ENCODE measurements around the gene HAGHL.

Gene HAGHL

DNA sequence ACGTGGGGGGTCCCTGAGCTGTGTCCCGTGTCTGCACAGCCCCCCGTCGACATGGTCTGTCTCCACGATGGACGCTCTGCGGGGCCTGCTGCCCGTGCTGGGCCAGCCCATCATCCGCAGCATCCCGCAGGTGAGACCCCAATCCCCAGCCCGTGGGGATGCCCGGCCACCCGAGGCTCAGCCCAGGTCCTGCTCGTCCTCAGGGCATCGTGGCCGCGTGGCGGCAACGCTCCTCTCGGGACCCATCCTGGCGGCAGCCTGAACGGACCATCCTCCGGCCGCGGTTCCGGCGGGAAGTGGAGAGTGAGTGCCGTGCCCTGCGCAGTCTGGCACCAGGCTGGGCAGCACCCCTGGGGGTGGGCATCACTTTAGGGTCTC is 38.6 kb downstream of the HAGHL start:
- TF ChIP-seq, protein P1, sequence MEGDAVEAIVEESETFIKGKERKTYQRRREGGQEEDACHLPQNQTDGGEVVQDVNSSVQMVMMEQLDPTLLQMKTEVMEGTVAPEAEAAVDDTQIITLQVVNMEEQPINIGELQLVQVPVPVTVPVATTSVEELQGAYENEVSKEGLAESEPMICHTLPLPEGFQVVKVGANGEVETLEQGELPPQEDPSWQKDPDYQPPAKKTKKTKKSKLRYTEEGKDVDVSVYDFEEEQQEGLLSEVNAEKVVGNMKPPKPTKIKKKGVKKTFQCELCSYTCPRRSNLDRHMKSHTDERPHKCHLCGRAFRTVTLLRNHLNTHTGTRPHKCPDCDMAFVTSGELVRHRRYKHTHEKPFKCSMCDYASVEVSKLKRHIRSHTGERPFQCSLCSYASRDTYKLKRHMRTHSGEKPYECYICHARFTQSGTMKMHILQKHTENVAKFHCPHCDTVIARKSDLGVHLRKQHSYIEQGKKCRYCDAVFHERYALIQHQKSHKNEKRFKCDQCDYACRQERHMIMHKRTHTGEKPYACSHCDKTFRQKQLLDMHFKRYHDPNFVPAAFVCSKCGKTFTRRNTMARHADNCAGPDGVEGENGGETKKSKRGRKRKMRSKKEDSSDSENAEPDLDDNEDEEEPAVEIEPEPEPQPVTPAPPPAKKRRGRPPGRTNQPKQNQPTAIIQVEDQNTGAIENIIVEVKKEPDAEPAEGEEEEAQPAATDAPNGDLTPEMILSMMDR (IDR thresholded peaks at IDR 0.05), result no peak
- no peak for TF ChIP-seq ZFX (IDR thresholded peaks at IDR 0.05; ENCODE audit: borderline replicate concordance)
- no peak overlapping the region for H3K27ac ChIP-seq

DNA sequence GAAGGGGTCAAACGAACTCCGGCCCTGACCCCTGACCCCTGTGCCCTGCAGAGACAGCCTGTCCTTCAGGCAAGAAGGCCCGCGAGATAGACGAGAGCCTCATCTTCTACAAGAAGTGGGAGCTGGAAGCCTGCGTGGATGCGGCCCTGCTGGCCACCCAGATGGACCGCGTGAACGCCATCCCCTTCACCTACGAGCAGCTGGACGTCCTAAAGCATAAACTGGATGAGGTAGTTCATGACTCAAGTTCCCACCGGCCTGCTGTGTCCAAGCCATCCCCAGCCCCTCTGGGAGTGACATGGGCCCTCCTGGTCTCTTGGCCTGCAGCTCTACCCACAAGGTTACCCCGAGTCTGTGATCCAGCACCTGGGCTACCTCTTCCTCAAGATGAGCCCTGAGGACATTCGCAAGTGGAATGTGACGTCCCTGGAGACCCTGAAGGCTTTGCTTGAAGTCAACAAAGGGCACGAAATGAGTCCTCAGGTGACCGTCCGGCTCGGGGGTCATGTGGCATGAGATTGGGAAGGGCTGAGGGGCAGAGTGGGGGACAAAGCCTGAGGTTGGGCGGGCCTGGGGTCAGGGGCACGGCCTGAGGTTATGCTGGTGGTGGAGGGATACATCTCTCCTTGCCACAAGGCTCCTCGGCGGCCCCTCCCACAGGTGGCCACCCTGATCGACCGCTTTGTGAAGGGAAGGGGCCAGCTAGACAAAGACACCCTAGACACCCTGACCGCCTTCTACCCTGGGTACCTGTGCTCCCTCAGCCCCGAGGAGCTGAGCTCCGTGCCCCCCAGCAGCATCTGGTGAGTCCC is 39.3 kb downstream of the HAGHL start:
- H3K27ac ChIP-seq, result no peak overlapping the region
- no peak for TF ChIP-seq ZFX (IDR thresholded peaks at IDR 0.05; ENCODE audit: borderline replicate concordance)
- TF ChIP-seq, protein P1 (IDR thresholded peaks at IDR 0.05), result no peak

DNA sequence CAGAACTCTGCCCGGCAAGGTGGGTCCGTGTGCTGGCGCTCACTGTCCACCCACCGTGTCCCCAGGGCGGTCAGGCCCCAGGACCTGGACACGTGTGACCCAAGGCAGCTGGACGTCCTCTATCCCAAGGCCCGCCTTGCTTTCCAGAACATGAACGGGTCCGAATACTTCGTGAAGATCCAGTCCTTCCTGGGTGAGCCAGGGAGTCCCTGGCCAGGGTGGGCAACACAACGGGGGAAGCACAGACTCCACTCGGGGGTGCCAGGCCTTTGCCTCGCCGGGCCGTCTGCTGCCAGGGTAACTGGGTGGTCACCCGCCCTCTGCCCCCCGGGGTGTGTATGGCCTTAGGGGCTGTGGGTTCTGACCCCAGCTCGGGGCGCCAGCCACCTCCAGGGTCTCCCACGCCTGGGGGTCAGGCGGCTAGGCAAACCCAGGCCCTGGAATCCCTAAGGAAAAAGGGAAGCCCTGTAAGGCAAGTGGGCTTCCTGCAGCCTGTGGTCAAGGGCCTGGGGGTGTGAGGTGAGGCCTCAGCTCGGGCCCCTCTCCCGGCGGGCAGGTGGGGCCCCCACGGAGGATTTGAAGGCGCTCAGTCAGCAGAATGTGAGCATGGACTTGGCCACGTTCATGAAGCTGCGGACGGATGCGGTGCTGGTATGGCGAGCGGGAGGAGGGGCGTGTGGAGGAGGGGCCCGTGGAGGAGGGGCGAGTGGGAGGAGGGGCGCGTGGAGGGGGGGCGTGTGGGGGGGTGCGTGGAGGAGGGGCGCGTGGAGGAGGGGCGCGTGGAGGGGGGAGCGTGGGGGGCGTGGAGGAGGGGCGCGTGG is 40.1 kb downstream of the HAGHL start:
- TF ChIP-seq, protein P1 (IDR thresholded peaks at IDR 0.05), result no peak
- TF ChIP-seq ZFX (IDR thresholded peaks at IDR 0.05; ENCODE audit: borderline replicate concordance), result no peak
- H3K27ac ChIP-seq, result no peak overlapping the region

DNA sequence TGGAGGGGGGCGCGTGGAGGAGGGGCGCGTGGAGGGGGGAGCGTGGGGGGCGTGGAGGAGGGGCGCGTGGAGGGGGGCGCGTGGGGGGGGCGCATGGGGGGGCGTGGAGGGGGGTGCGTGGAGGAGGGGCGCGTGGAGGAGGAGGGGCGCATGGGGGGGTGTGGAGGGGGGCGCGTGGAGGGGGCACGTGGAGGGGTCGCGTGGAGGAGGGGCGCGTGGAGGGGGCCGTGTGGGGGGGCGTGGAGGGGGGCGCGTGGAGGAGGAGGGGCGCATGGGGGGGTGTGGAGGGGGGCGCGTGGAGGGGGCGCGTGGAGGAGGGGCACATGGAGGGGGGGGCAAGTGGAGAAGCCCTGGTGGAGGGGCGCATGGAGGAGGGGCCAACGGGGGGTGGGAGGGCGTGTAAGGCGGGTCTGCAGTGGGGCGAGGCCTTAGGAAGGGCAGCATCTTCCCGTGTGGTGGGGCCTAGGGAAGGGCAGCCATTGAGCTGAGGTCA is 40.9 kb downstream of the HAGHL start:
- no peak overlapping the region for H3K27ac ChIP-seq
- TF ChIP-seq, protein P1 (IDR thresholded peaks at IDR 0.05), result no peak
- TF ChIP-seq ZFX (IDR thresholded peaks at IDR 0.05; ENCODE audit: borderline replicate concordance), result no peak

DNA sequence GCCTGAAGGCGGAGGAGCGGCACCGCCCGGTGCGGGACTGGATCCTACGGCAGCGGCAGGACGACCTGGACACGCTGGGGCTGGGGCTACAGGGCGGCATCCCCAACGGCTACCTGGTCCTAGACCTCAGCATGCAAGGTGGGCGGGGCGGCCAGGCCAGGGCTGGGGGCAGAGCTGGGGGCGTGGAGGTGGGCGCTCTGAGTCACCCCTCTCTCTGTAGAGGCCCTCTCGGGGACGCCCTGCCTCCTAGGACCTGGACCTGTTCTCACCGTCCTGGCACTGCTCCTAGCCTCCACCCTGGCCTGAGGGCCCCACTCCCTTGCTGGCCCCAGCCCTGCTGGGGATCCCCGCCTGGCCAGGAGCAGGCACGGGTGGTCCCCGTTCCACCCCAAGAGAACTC is 41.5 kb downstream of the HAGHL start:
- H3K27ac ChIP-seq, result no peak overlapping the region
- TF ChIP-seq, protein P1 (IDR thresholded peaks at IDR 0.05), result no peak
- no peak for TF ChIP-seq ZFX (IDR thresholded peaks at IDR 0.05; ENCODE audit: borderline replicate concordance)

DNA sequence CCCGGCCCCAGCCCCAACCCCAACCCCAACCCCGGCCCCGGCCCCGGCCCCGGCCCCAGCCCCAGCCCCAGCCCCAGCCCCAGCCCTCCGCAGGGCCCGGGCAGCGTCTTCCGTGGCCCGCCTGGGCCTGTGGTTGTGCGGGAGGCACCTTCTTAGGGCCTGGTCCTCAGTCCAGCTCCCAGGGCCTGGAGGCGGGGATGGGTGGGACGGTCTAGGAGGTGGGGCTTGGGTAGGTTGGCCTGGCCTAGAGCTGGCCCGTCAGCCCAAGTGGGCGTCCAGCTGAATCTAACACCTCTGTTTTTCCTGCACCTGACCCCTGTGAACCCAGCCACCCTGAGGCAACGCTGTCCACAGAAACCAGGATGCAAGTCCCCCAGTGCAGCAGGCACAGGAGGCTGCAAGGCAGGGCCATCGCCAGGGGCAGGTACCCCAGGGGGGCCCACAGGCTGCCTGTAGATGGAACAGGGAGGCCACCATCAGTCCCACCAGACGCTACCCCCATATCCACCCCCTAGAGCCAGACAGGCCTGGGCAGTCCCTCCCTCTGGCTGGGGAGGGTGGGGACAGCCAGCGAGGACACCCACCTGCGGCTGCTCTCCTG is 42.4 kb downstream of the HAGHL start:
- no peak overlapping the region for H3K27ac ChIP-seq
- no peak for TF ChIP-seq ZFX (IDR thresholded peaks at IDR 0.05; ENCODE audit: borderline replicate concordance)
- TF ChIP-seq, protein P1 (IDR thresholded peaks at IDR 0.05), result no peak

Data from 22Rv1 (cell line).